ENCODE data around the gene TIMM17A.

DNA sequence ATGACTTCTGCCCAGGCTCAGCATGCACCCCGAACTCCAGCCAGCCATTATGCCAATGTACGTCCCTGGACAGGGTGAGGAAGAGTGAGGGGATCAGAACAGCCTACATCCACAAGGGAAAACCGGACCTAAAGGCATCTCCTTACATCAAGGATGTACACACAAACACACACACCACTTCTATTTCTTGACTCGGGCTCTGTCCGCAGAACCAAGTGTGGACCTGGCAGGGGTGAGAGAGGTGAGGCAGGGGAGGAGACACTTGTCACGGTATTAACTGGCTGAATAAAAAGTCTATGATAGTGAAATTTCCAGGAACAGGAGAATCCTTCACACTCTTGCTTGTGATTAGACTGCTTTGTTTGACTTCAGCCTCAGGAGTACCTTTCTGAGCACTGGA is 11.3 kb upstream of the TIMM17A start:
- TF ChIP-seq POLR2A (IDR thresholded peaks at IDR 0.05; ENCODE audit: low read depth, low read length): no peak
- no peak for TF ChIP-seq POLR2AphosphoS5 (IDR thresholded peaks at IDR 0.05; ENCODE audit: low read depth, low read length)
